ENCODE results near the gene ACOXL.

The ACOXL gene

GRCh38 chr2:110886826-110887573 is 154.6 kb downstream of the ACOXL start:
- in situ Hi-C loops (cut with MboI; ENCODE audit: low sequenced_read_pairs, unreplicated experiment): no loop called here
- TF ChIP-seq, protein P1, sequence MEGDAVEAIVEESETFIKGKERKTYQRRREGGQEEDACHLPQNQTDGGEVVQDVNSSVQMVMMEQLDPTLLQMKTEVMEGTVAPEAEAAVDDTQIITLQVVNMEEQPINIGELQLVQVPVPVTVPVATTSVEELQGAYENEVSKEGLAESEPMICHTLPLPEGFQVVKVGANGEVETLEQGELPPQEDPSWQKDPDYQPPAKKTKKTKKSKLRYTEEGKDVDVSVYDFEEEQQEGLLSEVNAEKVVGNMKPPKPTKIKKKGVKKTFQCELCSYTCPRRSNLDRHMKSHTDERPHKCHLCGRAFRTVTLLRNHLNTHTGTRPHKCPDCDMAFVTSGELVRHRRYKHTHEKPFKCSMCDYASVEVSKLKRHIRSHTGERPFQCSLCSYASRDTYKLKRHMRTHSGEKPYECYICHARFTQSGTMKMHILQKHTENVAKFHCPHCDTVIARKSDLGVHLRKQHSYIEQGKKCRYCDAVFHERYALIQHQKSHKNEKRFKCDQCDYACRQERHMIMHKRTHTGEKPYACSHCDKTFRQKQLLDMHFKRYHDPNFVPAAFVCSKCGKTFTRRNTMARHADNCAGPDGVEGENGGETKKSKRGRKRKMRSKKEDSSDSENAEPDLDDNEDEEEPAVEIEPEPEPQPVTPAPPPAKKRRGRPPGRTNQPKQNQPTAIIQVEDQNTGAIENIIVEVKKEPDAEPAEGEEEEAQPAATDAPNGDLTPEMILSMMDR (IDR thresholded peaks at IDR 0.05; ENCODE audit: borderline replicate concordance, control extremely low read depth, extremely low read depth, insufficient read depth, missing control alignments): no peak
- DNase-seq (ENCODE audit: low spot score): no peak

GRCh38 chr2:110888411-110888810 is 156.0 kb downstream of the ACOXL start:
- TF ChIP-seq, protein P1 (IDR thresholded peaks at IDR 0.05; ENCODE audit: borderline replicate concordance, control extremely low read depth, extremely low read depth, insufficient read depth, missing control alignments): no peak
- DNase-seq (ENCODE audit: low spot score): no peak
- in situ Hi-C loops (cut with MboI; ENCODE audit: low sequenced_read_pairs, unreplicated experiment): no loop called here

GRCh38 chr2:110891626-110892025 is 159.3 kb downstream of the ACOXL start:
- no peak for DNase-seq (ENCODE audit: low spot score)
- in situ Hi-C loops (cut with MboI; ENCODE audit: low sequenced_read_pairs, unreplicated experiment): no loop called here
- TF ChIP-seq, protein P1 (IDR thresholded peaks at IDR 0.05; ENCODE audit: borderline replicate concordance, control extremely low read depth, extremely low read depth, insufficient read depth, missing control alignments): no peak

DNA sequence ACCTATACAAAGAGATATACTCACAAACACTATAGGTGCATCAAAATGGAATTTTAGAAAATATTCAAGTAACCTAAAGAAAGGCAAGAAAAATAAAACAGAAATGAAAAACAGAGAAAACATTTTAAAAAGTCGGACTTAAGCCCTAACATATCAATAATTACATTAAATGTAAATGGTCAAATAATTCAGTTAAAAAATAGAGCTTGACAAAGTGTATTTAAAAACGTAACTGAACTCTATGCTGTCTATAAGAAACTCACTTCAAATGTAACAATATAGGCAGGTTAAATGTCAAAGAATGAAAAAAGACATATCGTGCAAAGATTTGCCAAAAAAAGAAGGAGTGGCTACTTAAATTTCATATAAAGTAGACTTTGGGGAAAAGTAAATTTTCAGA is 163.9 kb downstream of the ACOXL start:
- TF ChIP-seq, protein P1 (IDR thresholded peaks at IDR 0.05; ENCODE audit: borderline replicate concordance, control extremely low read depth, extremely low read depth, insufficient read depth, missing control alignments): no peak
- in situ Hi-C loops (cut with MboI; ENCODE audit: low sequenced_read_pairs, unreplicated experiment): no loop called here
- DNase-seq (ENCODE audit: low spot score): no peak

GRCh38 chr2:110897966-110898365 is 165.6 kb downstream of the ACOXL start:
- TF ChIP-seq, protein P1 (IDR thresholded peaks at IDR 0.05; ENCODE audit: borderline replicate concordance, control extremely low read depth, extremely low read depth, insufficient read depth, missing control alignments): no peak
- DNase-seq (ENCODE audit: low spot score): no peak
- in situ Hi-C loops (cut with MboI; ENCODE audit: low sequenced_read_pairs, unreplicated experiment): no loop called here

GRCh38 chr2:110900191-110900590 is 167.8 kb downstream of the ACOXL start:
- TF ChIP-seq, protein P1 (IDR thresholded peaks at IDR 0.05; ENCODE audit: borderline replicate concordance, control extremely low read depth, extremely low read depth, insufficient read depth, missing control alignments): no peak
- no peak for DNase-seq (ENCODE audit: low spot score)
- in situ Hi-C loops (cut with MboI; ENCODE audit: low sequenced_read_pairs, unreplicated experiment): no loop called here

All from GM13976 (cell line).